Gastroesophageal sphincter (tissue), 4 donors: Measurements from ENCODE around the gene CARD14. TPM values are rescaled to one million over a fixed set of nuclear protein-coding genes. Genes with fewer than 3 reads are reported as not detected.

ENCODE experiments used
- ATAC-seq: fragments of 150-250 bp; one replicate; pipeline ENCODE4 v1.9.1; 2016; ENCODE audit warnings: mild to moderate bottlenecking, moderate library complexity
- H3K27ac ChIP-seq, 4 donors: fragments of 200-600 bp; sonication (generic) in 3 of 4; 1 replicate in 3 of 4; 2 replicates in 1 of 4; pipeline ENCODE4 v1.5.1; 2016 to 2019
- H3K27me3 ChIP-seq: fragments of 200-600 bp; sonication (generic); one replicate; pipeline ENCODE4 v1.5.1; 2019
- H3K36me3 ChIP-seq, 2 donors: fragments of 200-600 bp; sonication (generic); one replicate each; pipeline ENCODE4 v1.5.1; 2019; ENCODE audit warnings: control low read depth in 1 of 2
- H3K4me1 ChIP-seq, 3 donors: fragments of 200-600 bp; sonication (generic); 1 replicate in 2 of 3; 2 replicates in 1 of 3; pipeline ENCODE4 v1.5.1; 2016 to 2019; ENCODE audit warnings: control low read depth in 2 of 3
- H3K4me3 ChIP-seq, 2 donors: fragments of 200-600 bp; sonication (generic); one replicate each; pipeline ENCODE4 v1.5.1; 2019; ENCODE audit warnings: mild to moderate bottlenecking in 1 of 2, moderate library complexity in 1 of 2
- H3K9me3 ChIP-seq, 3 donors: fragments of 200-600 bp; sonication (generic); one replicate each; pipeline ENCODE4 v1.5.1; 2017 to 2019; ENCODE audit warnings: control low read depth in 2 of 3
- EP300 ChIP-seq: sonication (generic); formaldehyde crosslinking; IDR thresholded peaks from one replicate; pipeline ENCODE4 v1.6.1; 2017; ENCODE audit warnings: antibody characterized with exemption, mild to moderate bottlenecking
- POLR2A ChIP-seq, 2 donors: fragments of 450-650 bp; IDR thresholded peaks; one replicate each; pipeline ENCODE4 v1.6.1; 2017; ENCODE audit warnings: antibody characterized with exemption in 2 of 2, mild to moderate bottlenecking in 2 of 2, moderate library complexity in 1 of 2
- POLR2AphosphoS5 ChIP-seq: sonication (generic); formaldehyde crosslinking; IDR thresholded peaks from one replicate; pipeline ENCODE4 v1.6.1; 2017; ENCODE audit warnings: antibody characterized with exemption
- whole genome bisulfite sequencing, 2 donors: methylation state at CpG; one replicate each; pipeline ENCODE4 v1.1.5; 2018; ENCODE audit warnings: low coverage in 1 of 2; 5-methylcytosine and 5-hydroxymethylcytosine counted together
- total RNA-seq, 4 donors: library from RNA; depleted of rRNA; stranded (reverse); fragments of >200 nt; gene quantifications; one replicate each; pipeline ENCODE4 v1.1.0, GENCODE V29; 2016
- TF ChIP-seq, protein P1 (sequence below), 4 experiments: fragments of 200-600 bp in 2 of 4; fragments of 450-650 bp in 2 of 4; sonication (generic) in 1 of 4; IDR thresholded peaks; one replicate each; pipeline ENCODE4 v1.5.1; 2017 to 2019; ENCODE audit warnings: antibody characterized with exemption in 4 of 4, mild to moderate bottlenecking in 2 of 4, moderate library complexity in 2 of 4

Gene CARD14
- total RNA-seq, 4 donors from 2014 or later: 0.78 to 0.81 TPM; not detected in 2

DNA sequence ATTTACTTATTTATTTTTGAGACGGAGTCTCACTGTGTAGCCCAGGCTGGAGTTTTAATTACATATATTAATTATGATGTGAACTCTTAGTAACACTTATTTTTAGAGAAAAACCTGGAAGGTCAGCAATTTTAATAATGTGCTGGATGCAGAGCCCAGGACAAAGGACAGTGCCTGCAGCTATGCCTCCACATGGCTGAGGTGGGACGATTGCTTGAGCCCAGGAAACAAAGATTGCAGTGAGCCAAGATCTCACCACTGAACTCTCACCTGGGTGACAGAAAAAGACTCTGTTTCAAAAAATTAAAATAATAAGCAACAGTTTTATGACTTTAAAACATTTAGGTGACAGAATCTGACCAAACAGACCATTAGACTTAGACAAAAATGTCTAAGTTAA lies 11.0 kb upstream of the CARD14 start:
- 57 to 65% methylated on average over 2 of the region's 2 CpGs for WGBS, 2 donors
- Histone ChIP-seq H3K4me1 (no peaks in the 10 kb centered on the region), H3K27me3 (peaks cover 3% of the 10 kb centered on the region), H3K9me3 (peaks cover 0 to 3% (median 0%) of the 10 kb centered on the region in 3 donors), H3K27ac (no peak overlapping the region), H3K36me3 (no peaks in the 10 kb centered on the region), H3K4me3 (no peak overlapping the region)
- no peak for ATAC-seq
- no peak for TF ChIP-seq POLR2AphosphoS5
- TF ChIP-seq, protein P1, sequence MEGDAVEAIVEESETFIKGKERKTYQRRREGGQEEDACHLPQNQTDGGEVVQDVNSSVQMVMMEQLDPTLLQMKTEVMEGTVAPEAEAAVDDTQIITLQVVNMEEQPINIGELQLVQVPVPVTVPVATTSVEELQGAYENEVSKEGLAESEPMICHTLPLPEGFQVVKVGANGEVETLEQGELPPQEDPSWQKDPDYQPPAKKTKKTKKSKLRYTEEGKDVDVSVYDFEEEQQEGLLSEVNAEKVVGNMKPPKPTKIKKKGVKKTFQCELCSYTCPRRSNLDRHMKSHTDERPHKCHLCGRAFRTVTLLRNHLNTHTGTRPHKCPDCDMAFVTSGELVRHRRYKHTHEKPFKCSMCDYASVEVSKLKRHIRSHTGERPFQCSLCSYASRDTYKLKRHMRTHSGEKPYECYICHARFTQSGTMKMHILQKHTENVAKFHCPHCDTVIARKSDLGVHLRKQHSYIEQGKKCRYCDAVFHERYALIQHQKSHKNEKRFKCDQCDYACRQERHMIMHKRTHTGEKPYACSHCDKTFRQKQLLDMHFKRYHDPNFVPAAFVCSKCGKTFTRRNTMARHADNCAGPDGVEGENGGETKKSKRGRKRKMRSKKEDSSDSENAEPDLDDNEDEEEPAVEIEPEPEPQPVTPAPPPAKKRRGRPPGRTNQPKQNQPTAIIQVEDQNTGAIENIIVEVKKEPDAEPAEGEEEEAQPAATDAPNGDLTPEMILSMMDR (IDR thresholded peaks at IDR 0.05): no peak
- no peak for TF ChIP-seq POLR2A (IDR thresholded peaks at IDR 0.05)
- TF ChIP-seq EP300: no peak

DNA sequence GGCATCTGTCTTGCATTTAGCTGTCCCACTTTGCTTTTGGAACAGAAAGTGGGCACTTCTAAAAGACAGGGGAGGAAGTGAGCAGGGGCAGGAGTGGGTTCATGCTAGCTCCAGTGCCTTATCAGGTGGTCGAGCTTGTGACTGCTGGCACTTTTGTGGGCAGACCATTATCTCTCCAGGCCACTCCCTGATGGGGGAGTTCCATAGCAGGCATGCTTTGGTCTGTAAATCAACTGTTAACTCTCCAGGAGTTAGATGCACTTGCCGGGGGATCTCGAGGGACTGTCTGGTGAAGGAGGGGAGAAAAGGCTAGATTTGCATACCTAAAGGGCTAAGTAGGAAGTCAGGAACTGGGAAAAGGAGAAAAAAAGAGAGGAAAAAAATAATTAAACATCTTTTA lies 9.3 kb upstream of the CARD14 start:
- Histone ChIP-seq H3K36me3 (no peaks in the 10 kb centered on the region), H3K9me3 (peaks cover 0 to 3% (median 0%) of the 10 kb centered on the region in 3 donors), H3K27ac (no peak overlapping the region), H3K27me3 (peaks cover 3% of the 10 kb centered on the region), H3K4me1 (no peaks in the 10 kb centered on the region), H3K4me3 (no peak overlapping the region)
- 38% methylated on average over 3 of the region's 3 CpGs; no CpG with 5 or more reads in 1 of the 2 donors for WGBS, 2 donors
- no peak for ATAC-seq
- TF ChIP-seq POLR2A (IDR thresholded peaks at IDR 0.05) (no peak), POLR2AphosphoS5 (no peak), EP300 (no peak)
- TF ChIP-seq, protein P1 (IDR thresholded peaks at IDR 0.05): no peak

DNA sequence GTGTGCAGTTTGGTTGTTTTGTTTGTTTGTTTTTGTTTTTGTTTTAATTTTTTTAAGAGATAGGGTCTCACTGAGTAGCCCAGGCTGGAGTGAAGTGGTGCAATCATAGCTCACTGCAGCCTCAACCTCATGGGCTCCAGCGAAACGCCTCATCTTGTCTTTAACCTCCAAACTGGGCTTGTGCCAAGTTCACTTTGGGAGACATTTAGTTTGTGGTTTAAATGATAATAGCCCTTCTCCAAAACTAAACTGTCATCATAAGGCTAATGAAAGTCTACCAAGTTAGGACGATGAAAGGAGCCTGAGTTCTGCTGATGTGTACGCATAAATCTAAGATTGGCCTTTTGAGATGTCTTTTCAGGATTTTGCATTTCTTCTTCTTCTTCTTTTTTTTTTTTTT lies 6.5 kb upstream of the CARD14 start:
- H3K27me3 ChIP-seq: peaks cover 10% of the 10 kb centered on the region
- no peak overlapping the region for H3K27ac ChIP-seq
- no peaks in the 10 kb centered on the region for H3K36me3 ChIP-seq
- H3K9me3 ChIP-seq: no peaks in the 10 kb centered on the region
- no peak overlapping the region for H3K4me3 ChIP-seq
- TF ChIP-seq, protein P1 (IDR thresholded peaks at IDR 0.05): no peak
- TF ChIP-seq POLR2A (IDR thresholded peaks at IDR 0.05) (no peak), EP300 (no peak), POLR2AphosphoS5 (no peak)
- no peaks in the 10 kb centered on the region for H3K4me1 ChIP-seq
- WGBS, 2 donors: 83 to 84% methylated on average over 2 to 4 of the region's 4 CpGs
- ATAC-seq: no peak

DNA sequence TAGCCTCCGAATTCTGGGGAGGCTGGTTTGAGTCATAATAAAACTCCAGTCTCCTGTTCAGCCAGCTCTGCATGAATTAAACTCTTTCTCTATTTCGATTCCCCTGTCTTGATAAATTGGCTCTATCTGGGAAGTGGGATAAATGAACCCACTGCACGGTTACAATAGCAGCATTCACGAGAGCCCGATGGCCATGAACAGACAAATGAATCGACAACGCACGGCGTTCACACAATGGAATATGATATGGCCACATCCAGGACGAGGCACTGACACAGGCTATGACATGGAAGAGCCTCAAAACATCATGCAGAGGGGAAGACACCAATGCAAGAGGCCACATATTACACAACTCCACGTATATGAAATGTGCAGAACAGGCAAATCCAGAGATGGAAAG lies 5.6 kb upstream of the CARD14 start:
- Histone ChIP-seq H3K4me1 (no peaks in the 10 kb centered on the region), H3K36me3 (no peaks in the 10 kb centered on the region), H3K4me3 (no peak overlapping the region), H3K27me3 (peaks cover 10% of the 10 kb centered on the region), H3K9me3 (no peaks in the 10 kb centered on the region), H3K27ac (no peak overlapping the region)
- 75% methylated on average over 10 of the region's 11 CpGs; no CpG with 5 or more reads in 1 of the 2 donors for WGBS, 2 donors
- no peak for TF ChIP-seq EP300
- TF ChIP-seq, protein P1 (IDR thresholded peaks at IDR 0.05): no peak
- no peak for TF ChIP-seq POLR2AphosphoS5
- TF ChIP-seq POLR2A (IDR thresholded peaks at IDR 0.05): no peak
- ATAC-seq: no peak

GRCh38 chr17:80166446-80166845 lies 3.4 kb upstream of the CARD14 start:
- H3K27ac ChIP-seq: no peak overlapping the region
- TF ChIP-seq EP300 (no peak), POLR2A (IDR thresholded peaks at IDR 0.05) (no peak)
- TF ChIP-seq, protein P1 (IDR thresholded peaks at IDR 0.05): no peak
- H3K36me3 ChIP-seq: no peaks in the 10 kb centered on the region
- WGBS, 2 donors: 82 to 91% methylated on average over 5 to 6 of the region's 6 CpGs
- no peak overlapping the region for H3K4me3 ChIP-seq
- no peaks in the 10 kb centered on the region for H3K9me3 ChIP-seq
- H3K4me1 ChIP-seq: no peaks in the 10 kb centered on the region
- ATAC-seq: no peak
- H3K27me3 ChIP-seq: peaks cover 15% of the 10 kb centered on the region
